HG03139 (cell line): ENCODE measurements around the gene ALDH3B1.
A peak's percentile ranks its signal among the peaks of the same experiment; 100 is the strongest.

ENCODE experiments used
- ATAC-seq: cut with Tn5 transposase; IDR thresholded peaks from one replicate; pipeline ENCODE4 v1.9.1; 2021; ENCODE audit not compliant: unreplicated experiment

Gene ALDH3B1

DNA sequence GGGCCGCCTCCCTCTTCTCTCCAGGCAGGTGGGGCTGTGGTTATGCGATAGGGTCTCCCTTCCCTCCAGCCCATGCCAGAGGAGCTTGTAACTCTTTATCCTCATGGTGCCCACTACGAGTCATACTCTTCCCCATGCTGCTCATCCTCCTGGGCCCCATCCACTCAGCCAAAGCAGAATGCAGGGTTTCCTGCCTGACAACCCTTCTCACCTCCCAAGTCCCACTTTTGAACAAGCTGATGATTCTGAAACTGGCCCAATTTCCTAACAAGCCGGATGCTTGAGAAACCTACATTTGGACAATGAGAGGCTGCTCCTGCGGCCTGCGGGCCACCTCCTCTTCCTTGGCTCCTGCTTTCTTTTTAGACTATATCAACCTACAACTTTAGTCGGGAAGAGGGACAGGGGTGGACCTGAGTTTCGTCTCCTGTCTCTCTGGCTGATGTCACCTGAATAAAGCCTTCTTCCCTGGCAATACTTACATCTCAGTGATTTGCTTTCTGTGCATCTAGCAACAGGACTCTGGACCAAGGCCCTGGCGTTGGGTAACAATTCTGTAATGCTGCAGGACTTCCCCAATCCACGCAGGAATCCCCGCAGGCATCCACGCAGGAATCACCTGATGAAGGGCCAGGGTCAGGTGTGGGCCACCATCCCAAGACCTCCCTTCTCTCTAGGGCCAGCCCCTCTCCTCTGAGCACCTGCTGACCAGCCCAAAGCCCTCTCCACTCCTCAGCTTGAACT lies 18.8 kb downstream of the ALDH3B1 start:
- no peak for ATAC-seq

GRCh38 chr11:68030318-68031143 lies 20.4 kb downstream of the ALDH3B1 start, which contains the start of gene NDUFS8:
Gene NDUFS8 (plus strand): TSS chr11:68030681. CDS start chr11:68032152, 1,471 bp downstream.
- ATAC-seq, result peak; percentile 90

DNA sequence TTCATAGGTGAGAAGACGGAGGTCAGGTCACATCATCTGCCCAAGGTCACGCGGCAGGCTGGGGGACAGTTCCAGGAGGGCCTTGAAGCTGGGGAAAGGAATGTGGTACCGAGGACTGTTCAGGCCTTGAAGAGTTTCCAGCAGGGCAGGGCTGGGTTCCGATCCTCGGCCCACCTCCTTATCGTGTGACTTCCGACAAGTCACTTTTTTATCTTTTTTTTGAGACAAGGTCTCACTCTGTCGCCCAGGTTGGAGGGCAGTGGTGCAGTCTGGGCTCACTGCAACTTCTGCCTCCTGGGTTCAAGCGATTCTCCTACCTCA lies 21.0 kb downstream of the ALDH3B1 start:
- no peak for ATAC-seq

- ATAC-seq, result no peak
These were observed 21.9 kb downstream of the ALDH3B1 start for GRCh38 chr11:68032003-68032402.

DNA sequence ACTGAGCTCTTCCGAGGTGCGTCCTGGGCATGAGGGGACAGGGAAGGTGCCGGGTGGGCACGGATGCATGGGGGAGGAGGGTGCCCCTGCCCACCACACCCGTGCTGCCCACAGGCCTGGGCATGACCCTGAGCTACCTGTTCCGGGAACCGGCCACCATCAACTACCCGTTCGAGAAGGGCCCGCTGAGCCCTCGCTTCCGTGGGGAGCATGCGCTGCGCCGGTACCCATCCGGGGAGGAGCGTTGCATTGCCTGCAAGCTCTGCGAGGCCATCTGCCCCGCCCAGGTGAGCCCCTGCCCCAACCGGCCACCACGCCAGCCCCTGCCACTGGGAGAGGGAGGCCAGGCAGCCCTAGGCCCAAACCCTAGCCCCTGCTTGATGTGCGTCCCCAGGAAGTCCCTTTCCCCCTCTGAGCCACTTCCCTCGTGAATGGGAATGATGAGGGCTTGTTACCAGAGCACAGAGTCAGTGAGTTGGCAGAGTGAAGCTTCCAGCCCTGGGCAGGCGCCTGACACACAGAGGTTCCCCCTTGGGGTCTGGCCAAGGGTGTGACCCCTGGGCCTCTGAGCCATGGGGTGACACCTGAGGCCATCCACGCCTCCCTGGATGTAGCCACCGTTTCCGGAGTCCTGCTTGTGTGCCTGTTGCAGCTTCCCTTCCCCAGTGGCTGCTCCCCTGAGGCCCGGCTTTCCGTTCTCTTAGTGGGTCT lies 23.0 kb downstream of the ALDH3B1 start:
- no peak for ATAC-seq

GRCh38 chr11:68033708-68034045 lies 23.6 kb downstream of the ALDH3B1 start:
- no peak for ATAC-seq

GRCh38 chr11:68035266-68035876 lies 25.2 kb downstream of the ALDH3B1 start:
- ATAC-seq, result no peak

DNA sequence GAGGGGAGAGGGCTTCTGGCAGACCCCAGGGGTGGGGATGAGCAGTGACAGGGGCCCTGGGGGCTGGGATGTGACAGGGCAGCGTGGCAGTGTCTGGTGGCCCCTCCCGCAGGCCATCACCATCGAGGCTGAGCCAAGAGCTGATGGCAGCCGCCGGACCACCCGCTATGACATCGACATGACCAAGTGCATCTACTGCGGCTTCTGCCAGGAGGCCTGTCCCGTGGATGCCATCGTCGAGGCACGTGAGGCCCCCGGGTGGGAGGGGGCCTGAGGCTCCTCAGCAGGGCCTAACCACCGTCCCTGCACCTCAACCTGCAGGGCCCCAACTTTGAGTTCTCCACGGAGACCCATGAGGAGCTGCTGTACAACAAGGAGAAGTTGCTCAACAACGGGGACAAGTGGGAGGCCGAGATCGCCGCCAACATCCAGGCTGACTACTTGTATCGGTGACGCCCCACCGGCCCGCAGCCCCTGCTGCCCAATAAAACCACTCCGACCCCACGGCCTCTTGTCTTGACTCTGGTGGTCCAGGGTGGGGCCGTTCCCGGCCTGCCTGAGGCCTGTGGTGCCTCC lies 26.1 kb downstream of the ALDH3B1 start:
- ATAC-seq, result no peak

- ATAC-seq, result no peak
These were observed 26.7 kb downstream of the ALDH3B1 start for GRCh38 chr11:68036717-68037239.

DNA sequence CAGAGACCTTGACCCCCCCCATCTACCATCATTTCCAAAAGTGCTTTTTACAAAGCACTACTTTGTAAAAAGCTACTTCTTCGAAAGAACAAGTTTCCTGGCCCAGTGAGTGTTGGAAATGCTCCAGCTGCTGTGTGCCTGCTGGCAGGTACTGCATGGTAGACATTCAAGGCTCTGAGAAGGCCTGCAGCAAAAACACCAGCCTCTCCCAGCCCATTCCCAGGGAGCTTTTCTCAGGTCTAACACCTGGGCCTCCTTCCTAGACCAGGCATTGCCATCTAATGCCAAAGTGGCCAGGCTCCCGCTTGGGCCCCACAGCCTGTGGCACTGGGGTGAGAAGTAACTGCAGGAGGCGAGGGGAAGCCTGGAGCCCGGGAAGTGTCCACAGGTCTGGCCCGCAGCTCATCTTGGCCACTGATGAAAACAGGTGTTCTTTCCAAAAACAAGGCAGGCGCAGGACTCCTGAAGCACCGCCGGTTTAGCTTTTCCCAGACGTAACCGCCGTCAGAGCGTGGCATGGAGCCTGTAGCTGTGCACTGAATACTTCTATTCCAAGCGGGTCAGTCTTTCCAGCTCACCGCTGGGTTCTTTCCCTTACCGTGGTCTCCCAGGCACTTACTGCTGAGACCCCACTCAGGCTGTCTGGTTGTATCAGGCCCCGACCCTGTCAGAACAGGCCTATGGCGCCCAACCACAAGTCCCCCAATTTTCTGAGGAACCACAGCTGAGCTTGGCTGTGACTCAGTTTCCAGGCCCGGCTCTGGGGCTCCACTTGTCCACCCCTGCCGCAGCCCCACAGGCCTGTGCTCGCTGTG lies 27.5 kb downstream of the ALDH3B1 start:
- no peak for ATAC-seq

GRCh38 chr11:68038226-68038717 lies 28.1 kb downstream of the ALDH3B1 start:
- ATAC-seq, result no peak

DNA sequence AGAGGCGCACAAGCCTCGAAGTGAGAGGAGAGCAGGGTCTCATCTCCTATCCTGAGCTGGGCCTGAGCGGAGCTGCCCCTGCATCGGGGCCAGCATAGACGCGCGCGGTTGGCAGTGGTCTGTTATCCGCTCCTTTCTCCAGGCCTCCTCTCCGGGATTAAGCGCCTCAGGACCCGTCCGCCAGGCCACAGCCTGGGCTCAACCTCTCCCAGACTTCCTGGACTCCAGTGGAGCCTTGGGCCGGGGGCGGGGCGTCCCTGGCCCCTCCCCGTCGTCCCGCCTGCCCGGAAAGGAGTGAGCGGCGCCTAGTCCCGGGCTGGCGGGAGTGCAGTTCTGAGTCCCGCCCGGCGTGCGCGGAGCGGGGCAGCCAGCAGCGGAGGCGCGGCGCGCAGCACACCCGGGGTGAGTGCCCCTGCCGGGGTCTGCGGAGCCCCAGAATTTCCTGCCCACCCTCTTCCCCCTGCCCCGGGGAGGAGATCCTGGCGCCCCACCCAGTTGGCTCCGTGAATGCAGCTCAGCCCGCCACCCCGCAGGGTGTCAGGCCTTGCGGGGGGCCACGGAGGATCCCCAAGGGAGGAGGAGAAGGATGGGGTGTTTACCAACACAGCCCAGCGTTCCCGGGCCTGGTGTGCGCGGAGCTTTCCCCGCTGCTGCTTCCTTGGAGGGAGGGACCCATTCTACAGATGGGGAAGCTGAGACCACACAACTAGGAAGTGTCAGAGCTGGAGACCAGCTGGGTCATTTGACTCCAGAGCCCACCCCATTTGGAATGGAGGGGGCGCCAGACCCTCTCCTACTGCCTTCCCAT lies 28.8 kb downstream of the ALDH3B1 start, which contains the start of gene TCIRG1:
Gene TCIRG1, plus strand, starts transcription at position 308 of the 808 bp plus-strand sequence. CDS start 2,247 bp downstream, outside the sequence.
- no peak for ATAC-seq

DNA sequence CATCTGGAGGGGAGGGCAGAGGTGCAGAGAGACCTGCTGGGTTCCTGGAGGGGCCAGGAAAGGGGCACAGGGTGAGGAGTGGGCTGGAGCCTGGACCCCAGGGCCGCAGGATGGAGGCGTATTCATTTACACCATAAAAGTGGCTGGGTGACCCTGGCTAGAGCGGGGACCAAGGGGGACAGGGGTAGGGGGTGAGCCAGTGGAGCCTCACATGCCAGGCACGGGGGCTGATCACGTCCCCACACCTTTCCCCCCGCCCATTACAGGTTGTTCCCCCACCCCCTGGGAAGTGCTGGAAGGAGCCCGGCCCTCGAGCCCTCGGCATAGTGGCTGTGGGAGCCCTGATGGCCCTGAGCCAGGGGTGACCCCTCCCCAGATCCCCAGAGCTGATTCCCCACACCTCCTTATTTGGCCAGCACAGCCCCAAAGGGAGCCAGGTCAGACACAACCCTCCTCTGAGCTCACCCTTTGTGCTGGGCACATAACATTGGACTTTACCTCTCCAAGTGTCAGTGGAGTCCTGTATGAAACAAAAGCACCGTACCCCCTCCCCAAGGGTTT lies 29.5 kb downstream of the ALDH3B1 start:
- ATAC-seq, result no peak

DNA sequence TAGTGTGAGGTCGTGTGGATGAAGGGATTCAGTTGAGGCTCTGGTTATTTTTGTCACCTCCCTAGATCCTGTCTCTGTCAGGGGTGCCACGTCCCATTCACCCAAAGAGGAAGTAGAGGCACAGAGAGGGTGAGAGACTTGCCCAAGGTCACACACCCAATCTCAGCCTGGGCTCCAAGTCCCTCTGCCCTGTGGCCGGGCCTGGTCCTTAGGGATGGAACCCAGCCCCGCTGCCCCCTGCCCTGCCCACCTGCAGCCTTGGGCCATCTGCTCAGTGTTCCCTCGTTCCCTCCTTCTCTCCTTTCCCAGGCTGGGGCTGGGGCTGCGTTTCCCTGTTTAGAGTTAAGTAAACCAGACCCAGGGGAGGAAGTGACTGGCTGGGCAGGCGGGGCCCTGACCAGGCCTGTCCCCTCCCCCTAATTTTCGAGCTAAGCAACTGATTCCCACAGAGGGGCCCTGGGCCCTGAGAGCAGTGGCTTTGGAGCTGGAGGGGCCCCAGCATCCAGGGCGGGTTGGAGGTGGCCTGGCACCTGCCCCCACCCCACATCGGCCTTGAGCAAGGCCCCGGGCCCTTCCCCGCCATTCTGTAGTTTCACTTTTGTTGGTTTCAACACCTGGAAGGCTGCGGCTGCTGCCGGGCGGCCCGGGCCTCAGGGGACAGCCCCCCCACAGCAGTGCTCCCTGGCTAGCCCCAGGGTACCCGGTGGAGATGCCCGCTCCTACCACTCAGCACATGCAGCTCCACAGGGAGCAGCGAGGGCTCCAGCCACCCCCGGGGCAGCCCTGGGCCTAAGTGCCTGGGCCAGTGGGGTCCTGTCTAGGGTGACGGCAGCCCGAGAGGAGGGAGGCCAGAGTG lies 30.2 kb downstream of the ALDH3B1 start:
- ATAC-seq, result no peak

GRCh38 chr11:68040957-68041591 lies 30.9 kb downstream of the ALDH3B1 start:
- no peak for ATAC-seq

- ATAC-seq, result no peak
These were observed 31.6 kb downstream of the ALDH3B1 start for GRCh38 chr11:68041617-68042218.
